ENCODE measurements around the gene RBSN.

The RBSN gene

GRCh38 chr3:15097891-15098290, 1.1 kb downstream of the RBSN start:
- Histone ChIP-seq H3K9ac (ENCODE audit: low read length) (peak overlapping the region; percentile 91), H3K27me3 (ENCODE audit: control insufficient read depth in 1 of 2, insufficient read depth in 2 of 2, low read length in 2 of 2) (no peaks in the 10 kb centered on the region), H3K4me1 (ENCODE audit: insufficient read depth, low read length) (peaks cover 22% of the 10 kb centered on the region), H3K27ac (ENCODE audit: low read depth, low read length) (no peak overlapping the region), H3K4me3 (ENCODE audit: low read depth in 1 of 2, low read length in 2 of 2) (peak overlapping the region; percentile 39 to 100), H3K36me3 (ENCODE audit: insufficient read depth, low read length) (peaks cover 32% of the 10 kb centered on the region), H3K9me3 (ENCODE audit: low read length) (no peaks in the 10 kb centered on the region)

- Histone ChIP-seq H3K27me3 (ENCODE audit: control insufficient read depth in 1 of 2, insufficient read depth in 2 of 2, low read length in 2 of 2) (no peaks in the 10 kb centered on the region), H3K4me1 (ENCODE audit: insufficient read depth, low read length) (peaks cover 15% of the 10 kb centered on the region), H3K9ac (ENCODE audit: low read length) (no peak overlapping the region), H3K36me3 (ENCODE audit: insufficient read depth, low read length) (peaks cover 37% of the 10 kb centered on the region), H3K9me3 (ENCODE audit: low read length) (no peaks in the 10 kb centered on the region), H3K27ac (ENCODE audit: low read depth, low read length) (no peak overlapping the region), H3K4me3 (ENCODE audit: low read depth in 1 of 2, low read length in 2 of 2) (no peak overlapping the region)
These were observed 2.9 kb downstream of the RBSN start for GRCh38 chr3:15096046-15096445.

GRCh38 chr3:15094187-15094875, 4.6 kb downstream of the RBSN start:
- peaks cover 47% of the 10 kb centered on the region for H3K36me3 ChIP-seq (ENCODE audit: insufficient read depth, low read length)

GRCh38 chr3:15092686-15093085, 6.3 kb downstream of the RBSN start:
- H3K27ac ChIP-seq (ENCODE audit: low read depth, low read length): no peak overlapping the region
- peaks cover 51% of the 10 kb centered on the region for H3K36me3 ChIP-seq (ENCODE audit: insufficient read depth, low read length)
- H3K9ac ChIP-seq (ENCODE audit: low read length): no peak overlapping the region
- peaks cover 3% of the 10 kb centered on the region for H3K4me1 ChIP-seq (ENCODE audit: insufficient read depth, low read length)
- H3K27me3 ChIP-seq (ENCODE audit: control insufficient read depth in 1 of 2, insufficient read depth in 2 of 2, low read length in 2 of 2): no peaks in the 10 kb centered on the region
- no peaks in the 10 kb centered on the region for H3K9me3 ChIP-seq (ENCODE audit: low read length)
- H3K4me3 ChIP-seq (ENCODE audit: low read depth in 1 of 2, low read length in 2 of 2): no peak overlapping the region

More at GRCh38 chr3:15094187-15094875, 4.6 kb downstream of the RBSN start:
- no peaks in the 10 kb centered on the region for H3K9me3 ChIP-seq (ENCODE audit: low read length)
- H3K4me3 ChIP-seq (ENCODE audit: low read depth in 1 of 2, low read length in 2 of 2): no peak overlapping the region
- H3K4me1 ChIP-seq (ENCODE audit: insufficient read depth, low read length): peaks cover 8% of the 10 kb centered on the region
- H3K27ac ChIP-seq (ENCODE audit: low read depth, low read length): no peak overlapping the region
- H3K27me3 ChIP-seq (ENCODE audit: control insufficient read depth in 1 of 2, insufficient read depth in 2 of 2, low read length in 2 of 2): no peaks in the 10 kb centered on the region
- no peak overlapping the region for H3K9ac ChIP-seq (ENCODE audit: low read length)

GRCh38 chr3:15091575-15091974, 7.4 kb downstream of the RBSN start:
- H3K9ac ChIP-seq (ENCODE audit: low read length): no peak overlapping the region
- H3K27ac ChIP-seq (ENCODE audit: low read depth, low read length): no peak overlapping the region
- H3K9me3 ChIP-seq (ENCODE audit: low read length): no peaks in the 10 kb centered on the region
- no peaks in the 10 kb centered on the region for H3K4me1 ChIP-seq (ENCODE audit: insufficient read depth, low read length)
- H3K27me3 ChIP-seq (ENCODE audit: control insufficient read depth in 1 of 2, insufficient read depth in 2 of 2, low read length in 2 of 2): no peaks in the 10 kb centered on the region
- H3K36me3 ChIP-seq (ENCODE audit: insufficient read depth, low read length): peaks cover 59% of the 10 kb centered on the region
- H3K4me3 ChIP-seq (ENCODE audit: low read depth in 1 of 2, low read length in 2 of 2): no peak overlapping the region

- Histone ChIP-seq H3K27ac (ENCODE audit: low read depth, low read length) (no peak overlapping the region), H3K4me1 (ENCODE audit: insufficient read depth, low read length) (no peaks in the 10 kb centered on the region), H3K9ac (ENCODE audit: low read length) (no peak overlapping the region), H3K27me3 (ENCODE audit: control insufficient read depth in 1 of 2, insufficient read depth in 2 of 2, low read length in 2 of 2) (no peaks in the 10 kb centered on the region), H3K4me3 (ENCODE audit: low read depth in 1 of 2, low read length in 2 of 2) (no peak overlapping the region), H3K36me3 (ENCODE audit: insufficient read depth, low read length) (peaks cover 63% of the 10 kb centered on the region), H3K9me3 (ENCODE audit: low read length) (no peaks in the 10 kb centered on the region)
These were observed 9.7 kb downstream of the RBSN start for GRCh38 chr3:15089201-15089600.

GRCh38 chr3:15086699-15087098, 12.2 kb downstream of the RBSN start:
- Histone ChIP-seq H3K4me1 (ENCODE audit: insufficient read depth, low read length) (no peaks in the 10 kb centered on the region), H3K27ac (ENCODE audit: low read depth, low read length) (no peak overlapping the region), H3K4me3 (ENCODE audit: low read depth in 1 of 2, low read length in 2 of 2) (no peak overlapping the region), H3K9me3 (ENCODE audit: low read length) (no peaks in the 10 kb centered on the region), H3K27me3 (ENCODE audit: control insufficient read depth in 1 of 2, insufficient read depth in 2 of 2, low read length in 2 of 2) (no peaks in the 10 kb centered on the region), H3K9ac (ENCODE audit: low read length) (no peak overlapping the region), H3K36me3 (ENCODE audit: insufficient read depth, low read length) (peaks cover 75% of the 10 kb centered on the region)

GRCh38 chr3:15086263-15086662, 12.7 kb downstream of the RBSN start:
- Histone ChIP-seq H3K9me3 (ENCODE audit: low read length) (no peaks in the 10 kb centered on the region), H3K27ac (ENCODE audit: low read depth, low read length) (no peak overlapping the region), H3K4me3 (ENCODE audit: low read depth in 1 of 2, low read length in 2 of 2) (no peak overlapping the region), H3K9ac (ENCODE audit: low read length) (no peak overlapping the region), H3K27me3 (ENCODE audit: control insufficient read depth in 1 of 2, insufficient read depth in 2 of 2, low read length in 2 of 2) (no peaks in the 10 kb centered on the region), H3K4me1 (ENCODE audit: insufficient read depth, low read length) (no peaks in the 10 kb centered on the region), H3K36me3 (ENCODE audit: insufficient read depth, low read length) (peaks cover 75% of the 10 kb centered on the region)

- Histone ChIP-seq H3K27ac (ENCODE audit: low read depth, low read length) (no peak overlapping the region), H3K27me3 (ENCODE audit: control insufficient read depth in 1 of 2, insufficient read depth in 2 of 2, low read length in 2 of 2) (no peaks in the 10 kb centered on the region), H3K4me1 (ENCODE audit: insufficient read depth, low read length) (no peaks in the 10 kb centered on the region), H3K36me3 (ENCODE audit: insufficient read depth, low read length) (peaks cover 85% of the 10 kb centered on the region), H3K4me3 (ENCODE audit: low read depth in 1 of 2, low read length in 2 of 2) (no peak overlapping the region), H3K9ac (ENCODE audit: low read length) (no peak overlapping the region), H3K9me3 (ENCODE audit: low read length) (no peaks in the 10 kb centered on the region)
These were observed 15.7 kb downstream of the RBSN start for GRCh38 chr3:15083252-15083651.

- H3K4me3 ChIP-seq (ENCODE audit: low read depth in 1 of 2, low read length in 2 of 2): no peak overlapping the region
- H3K4me1 ChIP-seq (ENCODE audit: insufficient read depth, low read length): no peaks in the 10 kb centered on the region
These were observed 16.8 kb downstream of the RBSN start for GRCh38 chr3:15081960-15082664.

GRCh38 chr3:15079091-15079490, 19.9 kb downstream of the RBSN start:
- H3K36me3 ChIP-seq (ENCODE audit: insufficient read depth, low read length): peaks cover 88% of the 10 kb centered on the region

More at GRCh38 chr3:15081960-15082664, 16.8 kb downstream of the RBSN start:
- H3K27ac ChIP-seq (ENCODE audit: low read depth, low read length): no peak overlapping the region
- H3K36me3 ChIP-seq (ENCODE audit: insufficient read depth, low read length): peaks cover 89% of the 10 kb centered on the region
- H3K27me3 ChIP-seq (ENCODE audit: control insufficient read depth in 1 of 2, insufficient read depth in 2 of 2, low read length in 2 of 2): no peaks in the 10 kb centered on the region
- no peak overlapping the region for H3K9ac ChIP-seq (ENCODE audit: low read length)
- H3K9me3 ChIP-seq (ENCODE audit: low read length): no peaks in the 10 kb centered on the region

GRCh38 chr3:15074500-15074899, 24.4 kb downstream of the RBSN start:
- Histone ChIP-seq H3K4me1 (ENCODE audit: insufficient read depth, low read length) (no peaks in the 10 kb centered on the region), H3K4me3 (ENCODE audit: low read depth in 1 of 2, low read length in 2 of 2) (no peak overlapping the region), H3K27ac (ENCODE audit: low read depth, low read length) (no peak overlapping the region), H3K9ac (ENCODE audit: low read length) (no peak overlapping the region), H3K36me3 (ENCODE audit: insufficient read depth, low read length) (peaks cover 75% of the 10 kb centered on the region), H3K27me3 (ENCODE audit: control insufficient read depth in 1 of 2, insufficient read depth in 2 of 2, low read length in 2 of 2) (no peaks in the 10 kb centered on the region), H3K9me3 (ENCODE audit: low read length) (no peaks in the 10 kb centered on the region)

More at GRCh38 chr3:15079091-15079490, 19.9 kb downstream of the RBSN start:
- no peak overlapping the region for H3K4me3 ChIP-seq (ENCODE audit: low read depth in 1 of 2, low read length in 2 of 2)
- no peaks in the 10 kb centered on the region for H3K9me3 ChIP-seq (ENCODE audit: low read length)
- no peak overlapping the region for H3K27ac ChIP-seq (ENCODE audit: low read depth, low read length)
- H3K27me3 ChIP-seq (ENCODE audit: control insufficient read depth in 1 of 2, insufficient read depth in 2 of 2, low read length in 2 of 2): no peaks in the 10 kb centered on the region
- no peaks in the 10 kb centered on the region for H3K4me1 ChIP-seq (ENCODE audit: insufficient read depth, low read length)
- H3K9ac ChIP-seq (ENCODE audit: low read length): no peak overlapping the region
